Measurements from ENCODE around the gene SIPA1L2.

SIPA1L2 gene

GRCh38 chr1:232614811-232615210, 15.1 kb downstream of the SIPA1L2 start:
- TF ChIP-seq ZNF580 (tag by site-specific recombination; IDR thresholded peaks at IDR 0.05) (no peak), ZNF426 (tag by site-specific recombination; IDR thresholded peaks at IDR 0.05) (no peak), GFI1B (tag by site-specific recombination; IDR thresholded peaks at IDR 0.05) (no peak), ZBTB6 (tag by site-specific recombination; IDR thresholded peaks at IDR 0.05) (no peak), ZNF266 (tag by site-specific recombination; IDR thresholded peaks at IDR 0.05; ENCODE audit: low read depth) (no peak), MYNN (tag by site-specific recombination; IDR thresholded peaks at IDR 0.05; ENCODE audit: borderline replicate concordance) (no peak), ZSCAN18 (tag by site-specific recombination; IDR thresholded peaks at IDR 0.05) (no peak)
- H3K27ac ChIP-seq (ENCODE audit: extremely low read depth, low read depth, low read length), result 0 out of 2 replicates have a peak overlapping the region, but pooled peaks have one; percentile 39
- peaks cover 41% of the 10 kb centered on the region for H3K4me1 ChIP-seq (ENCODE audit: control insufficient read depth, insufficient read depth, low read length)
- no peak overlapping the region for H3K4me3 ChIP-seq (ENCODE audit: low read depth, low read length)
- H3K36me3 ChIP-seq (ENCODE audit: control insufficient read depth in 2 of 2, insufficient read depth in 1 of 2, low read length in 2 of 2), result no peaks in the 10 kb centered on the region
- H3K9me3 ChIP-seq (ENCODE audit: control insufficient read depth, insufficient read depth, low read depth, low read length), result no peaks in the 10 kb centered on the region
- POLR2A ChIA-PET, result interaction anchor here (1.6 to 2.4 kb wide), 2 partner anchors 15 to 77 kb away, joined by 3 to 9 read pairs; no protein-coding TSS in a partner anchor
- CTCF ChIA-PET, result interaction anchor here (0.7 to 2.1 kb wide), 4 partner anchors 12 to 180 kb away, joined by 3 to 8 read pairs (median 5); no protein-coding TSS in a partner anchor

- no peaks in the 10 kb centered on the region for H3K9me3 ChIP-seq (ENCODE audit: control insufficient read depth, insufficient read depth, low read depth, low read length)
- ChIA-PET POLR2A (interaction anchor here (1.2 to 2.4 kb wide), 2 partner anchors 14 kb away, joined by 4 to 9 read pairs; no protein-coding TSS in a partner anchor), CTCF (interaction anchor here (0.7 to 2.8 kb wide), 5 partner anchors 11 to 146 kb away, joined by 3 to 22 read pairs (median 8); no protein-coding TSS in a partner anchor)
- no peaks in the 10 kb centered on the region for H3K36me3 ChIP-seq (ENCODE audit: control insufficient read depth in 2 of 2, insufficient read depth in 1 of 2, low read length in 2 of 2)
- H3K4me1 ChIP-seq (ENCODE audit: control insufficient read depth, insufficient read depth, low read length), result peaks cover 35% of the 10 kb centered on the region
- H3K4me3 ChIP-seq (ENCODE audit: low read depth, low read length), result no peak overlapping the region
- H3K27ac ChIP-seq (ENCODE audit: extremely low read depth, low read depth, low read length), result peak overlapping the region; percentile 39
- TF ChIP-seq KLF16 (tag by site-specific recombination; IDR thresholded peaks at IDR 0.05) (peak; percentile 23; the same call in 1 of the 2 replicates), ZNF302 (tag by site-specific recombination; IDR thresholded peaks at IDR 0.05; ENCODE audit: low read depth) (0 out of 2 replicates have a peak, but pooled peaks have one; percentile 24), PRDM2 (tag by site-specific recombination; IDR thresholded peaks at IDR 0.05; ENCODE audit: borderline replicate concordance) (no peak), PRDM1 (tag by site-specific recombination; IDR thresholded peaks at IDR 0.05) (no peak), ELK4 (IDR thresholded peaks at IDR 0.05; ENCODE audit: borderline replicate concordance, low read depth, low read length) (no peak), ZNF629 (tag by site-specific recombination; IDR thresholded peaks at IDR 0.05) (peak; percentile 52), HOXA7 (CRISPR knock-in tag; IDR thresholded peaks at IDR 0.05; ENCODE audit: borderline replicate concordance) (no peak), ZNF544 (tag by site-specific recombination; IDR thresholded peaks at IDR 0.05) (no peak), ZNF624 (tag by site-specific recombination; IDR thresholded peaks at IDR 0.05) (0 out of 2 replicates have a peak, but pooled peaks have one; percentile 12), ZNF214 (tag by site-specific recombination; IDR thresholded peaks at IDR 0.05; ENCODE audit: borderline replicate concordance) (no peak), ZNF548 (tag by site-specific recombination; IDR thresholded peaks at IDR 0.05) (no peak), BCL6B (tag by site-specific recombination; IDR thresholded peaks at IDR 0.05) (peak; percentile 88), ZNF132 (tag by site-specific recombination; IDR thresholded peaks at IDR 0.05; ENCODE audit: borderline replicate concordance) (no peak), ZNF510 (tag by site-specific recombination; IDR thresholded peaks at IDR 0.05; ENCODE audit: insufficient replicate concordance) (no peak), ZNF19 (tag by site-specific recombination; IDR thresholded peaks at IDR 0.05; ENCODE audit: low read depth) (peak; percentile 53; the same call in 1 of the 2 replicates)
Measured at GRCh38 chr1:232613752-232614381, 16.1 kb downstream of the SIPA1L2 start.

Measured in HEK293 (cell line).